ENCODE data around the gene PIP4K2C. TPM values are rescaled to one million over a fixed set of nuclear protein-coding genes. Genes with fewer than 3 reads are reported as not detected.

Gene PIP4K2C
- total RNA-seq, 2 experiments from 2014 or later, result 15.1 to 17.3 TPM

DNA sequence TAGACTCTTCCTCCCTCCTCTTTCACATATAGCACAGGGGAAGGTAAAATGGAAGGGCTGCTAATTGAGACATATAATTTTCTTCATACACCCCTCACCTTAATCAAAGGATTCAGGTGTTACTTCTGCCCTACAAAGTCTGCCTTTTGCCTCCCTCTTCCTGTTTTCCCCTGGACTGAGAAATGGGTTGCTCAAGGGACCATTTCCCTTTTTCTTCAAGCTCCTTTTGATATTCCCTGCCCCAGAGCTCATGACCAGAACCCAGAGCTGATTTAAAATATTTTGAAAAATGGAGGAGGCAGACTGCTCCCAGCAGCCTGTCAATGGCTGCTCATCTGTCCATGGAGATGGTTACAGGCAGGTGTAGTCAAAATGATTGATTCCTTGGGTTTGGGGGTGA, 6.3 kb upstream of the PIP4K2C start:
- intact Hi-C loops (cut with DNase I, micrococcal nuclease), result loop anchor here in 1 of 2 experiments (5.0 kb wide), 1 partner anchor 323 kb away; no protein-coding TSS in a partner anchor
- no peak overlapping the region for H3K27ac ChIP-seq (ENCODE audit: low read depth in 1 of 2, low read length in 2 of 2)
- no peaks in the 10 kb centered on the region for H3K9me3 ChIP-seq (ENCODE audit: control insufficient read depth in 1 of 2, insufficient read depth in 1 of 2, low read length in 2 of 2)
- H3K36me3 ChIP-seq (ENCODE audit: insufficient read depth, low read length), result no peaks in the 10 kb centered on the region
- no peak overlapping the region for H3K4me3 ChIP-seq (ENCODE audit: low read length)
- CTCF ChIA-PET, result no interaction called here
- Mint-ChIP-seq H3K4me3 (no peak overlapping the region), H3K4me1 (ENCODE audit: low read depth) (no peaks in the 10 kb centered on the region), H3K27me3 (peaks cover 15% of the 10 kb centered on the region), H3K27ac (no peak overlapping the region), H3K9me3 (no peaks in the 10 kb centered on the region), H3K36me3 (ENCODE audit: low read depth) (no peaks in the 10 kb centered on the region)
- no peak for ATAC-seq (ENCODE audit: poor library complexity)
- DNase-seq, result peak in 1 of 14 experiments; percentile 19
- TF ChIP-seq, protein P1, sequence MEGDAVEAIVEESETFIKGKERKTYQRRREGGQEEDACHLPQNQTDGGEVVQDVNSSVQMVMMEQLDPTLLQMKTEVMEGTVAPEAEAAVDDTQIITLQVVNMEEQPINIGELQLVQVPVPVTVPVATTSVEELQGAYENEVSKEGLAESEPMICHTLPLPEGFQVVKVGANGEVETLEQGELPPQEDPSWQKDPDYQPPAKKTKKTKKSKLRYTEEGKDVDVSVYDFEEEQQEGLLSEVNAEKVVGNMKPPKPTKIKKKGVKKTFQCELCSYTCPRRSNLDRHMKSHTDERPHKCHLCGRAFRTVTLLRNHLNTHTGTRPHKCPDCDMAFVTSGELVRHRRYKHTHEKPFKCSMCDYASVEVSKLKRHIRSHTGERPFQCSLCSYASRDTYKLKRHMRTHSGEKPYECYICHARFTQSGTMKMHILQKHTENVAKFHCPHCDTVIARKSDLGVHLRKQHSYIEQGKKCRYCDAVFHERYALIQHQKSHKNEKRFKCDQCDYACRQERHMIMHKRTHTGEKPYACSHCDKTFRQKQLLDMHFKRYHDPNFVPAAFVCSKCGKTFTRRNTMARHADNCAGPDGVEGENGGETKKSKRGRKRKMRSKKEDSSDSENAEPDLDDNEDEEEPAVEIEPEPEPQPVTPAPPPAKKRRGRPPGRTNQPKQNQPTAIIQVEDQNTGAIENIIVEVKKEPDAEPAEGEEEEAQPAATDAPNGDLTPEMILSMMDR (IDR thresholded peaks at IDR 0.05), result no peak
- POLR2A ChIA-PET, result interaction anchor here (0.7 to 1.9 kb wide), 2 partner anchors 36 to 160 kb away, joined by 3 to 7 read pairs; partner anchors contain the start of gene TSPAN31
- H3K4me1 ChIP-seq (ENCODE audit: insufficient read depth, low read length), result peaks cover 8% of the 10 kb centered on the region
- H3K27me3 ChIP-seq (ENCODE audit: control insufficient read depth in 1 of 2, insufficient read depth in 2 of 2, low read length in 2 of 2), result peaks cover 0 to 10% of the 10 kb centered on the region in 2 experiments

DNA sequence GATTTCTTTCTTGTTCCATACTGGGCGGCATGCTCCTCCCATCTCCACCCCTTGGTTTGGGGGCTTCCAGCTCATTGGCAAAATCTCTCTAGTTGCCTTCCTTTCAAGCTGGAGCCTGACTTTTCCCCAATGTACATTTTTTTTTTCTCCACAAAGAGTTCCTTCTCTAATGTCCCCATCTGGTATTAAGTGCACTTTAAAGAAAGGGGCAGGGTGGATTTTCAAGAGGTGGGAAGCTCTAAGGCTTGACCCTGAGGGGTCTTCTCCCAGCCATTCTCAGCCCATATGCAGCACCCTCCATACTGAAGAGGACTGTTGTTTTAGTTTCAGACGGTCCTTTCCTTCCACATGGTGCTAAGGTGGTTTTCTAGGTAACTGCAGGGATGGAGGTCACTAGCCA, 5.8 kb upstream of the PIP4K2C start:
- H3K36me3 Mint-ChIP-seq (ENCODE audit: low read depth), result no peaks in the 10 kb centered on the region
- Histone ChIP-seq H3K4me1 (ENCODE audit: insufficient read depth, low read length) (peaks cover 10% of the 10 kb centered on the region), H3K9me3 (ENCODE audit: control insufficient read depth in 1 of 2, insufficient read depth in 1 of 2, low read length in 2 of 2) (no peaks in the 10 kb centered on the region), H3K27ac (ENCODE audit: low read depth in 1 of 2, low read length in 2 of 2) (no peak overlapping the region), H3K36me3 (ENCODE audit: insufficient read depth, low read length) (no peaks in the 10 kb centered on the region), H3K27me3 (ENCODE audit: control insufficient read depth in 1 of 2, insufficient read depth in 2 of 2, low read length in 2 of 2) (peaks cover 0 to 10% of the 10 kb centered on the region in 2 experiments), H3K4me3 (ENCODE audit: low read length) (no peak overlapping the region)
- DNase-seq, result no peak
- H3K4me3 Mint-ChIP-seq, result no peak overlapping the region
- no peak for ATAC-seq (ENCODE audit: poor library complexity)
- H3K27me3 Mint-ChIP-seq, result peaks cover 15% of the 10 kb centered on the region
- no peaks in the 10 kb centered on the region for H3K9me3 Mint-ChIP-seq
- intact Hi-C loops (cut with DNase I, micrococcal nuclease), result no loop called here
- H3K27ac Mint-ChIP-seq, result no peak overlapping the region
- ChIA-PET CTCF (no interaction called here), POLR2A (interaction anchor here (0.6 to 0.7 kb wide), 2 partner anchors 159 to 160 kb away, joined by 3 to 4 read pairs; partner anchors contain the start of gene TSPAN31)
- peaks cover under 1% of the 10 kb centered on the region for H3K4me1 Mint-ChIP-seq (ENCODE audit: low read depth)
- TF ChIP-seq, protein P1 (IDR thresholded peaks at IDR 0.05), result no peak

DNA sequence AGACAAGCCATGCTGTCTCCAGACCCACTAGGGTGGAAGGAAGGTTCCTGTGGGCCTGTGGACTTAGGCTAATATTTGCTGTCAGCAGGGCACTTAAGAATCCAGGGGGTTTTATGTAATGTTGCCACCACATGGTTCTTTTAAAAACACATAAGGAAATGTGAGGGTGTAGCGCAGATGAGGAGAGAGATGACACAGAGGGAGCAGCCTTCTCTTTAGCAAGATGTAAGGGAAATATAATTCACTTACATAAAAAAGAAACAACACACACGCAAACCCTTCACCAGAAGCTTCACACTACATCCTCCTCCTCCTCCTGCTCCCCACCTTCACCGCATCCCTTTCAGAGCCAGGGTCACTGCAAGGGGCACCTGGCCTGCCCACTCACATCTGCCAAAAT, 4.9 kb upstream of the PIP4K2C start:
- POLR2A ChIA-PET, result no interaction called here
- no peaks in the 10 kb centered on the region for H3K36me3 Mint-ChIP-seq (ENCODE audit: low read depth)
- peaks cover 8% of the 10 kb centered on the region for H3K4me1 Mint-ChIP-seq (ENCODE audit: low read depth)
- TF ChIP-seq, protein P1 (IDR thresholded peaks at IDR 0.05), result no peak
- H3K9me3 Mint-ChIP-seq, result no peaks in the 10 kb centered on the region
- ATAC-seq (ENCODE audit: poor library complexity) (no peak), DNase-seq (no peak)
- H3K4me3 Mint-ChIP-seq, result no peak overlapping the region
- H3K27ac ChIP-seq (ENCODE audit: low read depth in 1 of 2, low read length in 2 of 2), result no peak overlapping the region
- H3K4me3 ChIP-seq (ENCODE audit: low read length), result no peak overlapping the region
- H3K27me3 ChIP-seq (ENCODE audit: control insufficient read depth in 1 of 2, insufficient read depth in 2 of 2, low read length in 2 of 2), result peaks cover 0 to 10% of the 10 kb centered on the region in 2 experiments
- H3K9me3 ChIP-seq (ENCODE audit: control insufficient read depth in 1 of 2, insufficient read depth in 1 of 2, low read length in 2 of 2), result no peaks in the 10 kb centered on the region
- no peak overlapping the region for H3K27ac Mint-ChIP-seq
- no peaks in the 10 kb centered on the region for H3K36me3 ChIP-seq (ENCODE audit: insufficient read depth, low read length)
- CTCF ChIA-PET, result no interaction called here
- intact Hi-C loops (cut with DNase I, micrococcal nuclease), result no loop called here
- peaks cover 15% of the 10 kb centered on the region for H3K27me3 Mint-ChIP-seq
- H3K4me1 ChIP-seq (ENCODE audit: insufficient read depth, low read length), result peaks cover 18% of the 10 kb centered on the region
